DMS114 treated with DMSO at 0.1 percent for 48 hours (cell line): ENCODE data around the gene RDH11.
"Not testable (repeated sequence)": the region's sequence is repeated elsewhere in the genome, so short reads cannot be mapped to it uniquely, and the experiment has no call there.

Experiments used
- DNase-seq: peaks from one replicate; lab custom pipeline; 2025; ENCODE audit not compliant: unreplicated experiment; lab: John Stamatoyannopoulos, UW

Gene RDH11

DNA sequence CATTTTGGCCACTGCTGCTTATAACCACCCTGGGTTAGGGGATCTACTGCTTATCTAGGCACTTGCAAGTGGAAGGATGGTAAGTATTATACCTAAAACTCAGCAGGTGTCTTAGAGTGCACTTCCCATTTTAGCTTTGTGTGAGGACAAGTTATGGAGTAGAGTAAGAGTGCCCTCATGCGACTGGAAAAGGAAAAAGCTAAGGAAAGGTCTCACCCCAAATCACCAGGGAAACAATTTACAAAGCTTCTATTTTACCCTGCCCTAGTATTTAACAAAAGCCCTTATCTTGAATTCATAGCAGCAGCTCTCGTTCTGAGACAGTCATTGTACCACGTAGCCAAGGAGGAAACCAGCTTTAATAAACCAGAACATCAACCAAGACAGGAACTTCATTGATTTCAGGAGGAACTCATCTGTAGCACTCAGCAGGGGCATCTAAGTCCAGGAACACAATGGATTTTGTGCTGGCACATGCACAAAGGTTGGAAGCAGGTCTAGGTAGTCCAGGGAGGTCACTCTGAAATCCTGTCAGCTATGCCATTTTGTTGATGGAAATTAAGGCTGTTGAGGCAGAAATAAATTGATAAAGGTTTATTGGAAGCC is 9.0 kb upstream of the RDH11 start:
- DNase-seq, result peak; percentile 59

DNA sequence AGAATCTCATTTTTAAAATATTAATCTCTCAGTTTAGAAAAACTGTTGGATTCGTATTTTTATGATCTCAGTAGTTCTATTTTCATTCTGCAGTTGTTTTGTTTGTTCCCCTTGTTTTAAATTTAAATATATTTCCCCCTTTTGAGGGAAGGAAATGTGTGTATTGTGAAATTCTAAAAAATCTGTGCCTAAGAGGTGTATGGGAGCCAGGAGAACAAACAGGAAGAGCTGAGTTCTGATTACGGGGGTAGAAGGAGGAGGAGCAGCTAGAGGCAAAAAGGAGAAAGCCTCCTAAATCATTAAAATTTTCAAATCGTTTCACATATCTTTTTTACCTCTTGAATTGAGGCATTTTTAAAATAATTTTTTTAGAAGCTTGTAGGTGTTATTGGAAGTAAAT is 8.4 kb upstream of the RDH11 start:
- DNase-seq, result no peak

DNA sequence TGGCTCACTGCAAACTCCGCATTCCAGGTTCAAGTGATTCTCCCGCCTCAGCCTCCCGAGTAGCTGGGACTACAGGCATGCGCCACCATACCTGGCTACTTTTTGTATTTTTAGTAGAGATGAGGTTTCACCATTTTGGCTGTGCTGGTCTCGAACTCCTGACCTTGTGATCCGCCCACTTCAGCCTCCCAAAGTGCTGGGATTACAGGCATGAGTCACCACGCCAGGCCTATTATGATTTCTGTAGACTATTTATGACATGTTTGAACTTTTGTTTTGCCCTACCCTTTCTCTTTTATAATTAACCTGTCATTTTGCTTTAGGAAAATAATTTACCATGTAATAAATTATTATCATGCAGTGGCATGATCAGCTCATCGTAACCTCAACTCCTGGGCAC is 5.9 kb upstream of the RDH11 start, which contains the start of gene RDH12:
Gene RDH12 (plus strand): TSS at position 395 of the 400 bp plus-strand sequence. CDS start 20,757 bp downstream, outside the sequence.
- DNase-seq, result not testable (repeated sequence)

DNA sequence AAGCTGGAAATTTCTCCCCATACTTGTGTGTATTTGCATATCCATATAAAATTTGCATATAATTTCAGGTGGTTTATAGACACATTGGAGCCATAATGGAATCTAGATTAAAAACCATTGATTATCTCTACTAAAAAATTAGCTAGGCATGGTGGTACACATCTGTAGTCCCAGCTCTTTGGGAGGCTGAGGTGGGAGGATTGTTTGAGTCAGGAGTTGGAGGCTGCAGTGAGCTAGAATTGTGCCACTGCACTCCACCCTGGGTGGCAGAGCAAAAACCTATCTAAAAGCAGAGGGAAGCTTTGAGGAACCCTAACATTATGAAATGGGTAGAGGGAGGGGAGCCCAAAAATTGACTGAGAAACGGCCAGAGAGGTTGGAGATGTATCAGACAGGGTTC is 2.6 kb upstream of the RDH11 start:
- DNase-seq, result no peak

DNA sequence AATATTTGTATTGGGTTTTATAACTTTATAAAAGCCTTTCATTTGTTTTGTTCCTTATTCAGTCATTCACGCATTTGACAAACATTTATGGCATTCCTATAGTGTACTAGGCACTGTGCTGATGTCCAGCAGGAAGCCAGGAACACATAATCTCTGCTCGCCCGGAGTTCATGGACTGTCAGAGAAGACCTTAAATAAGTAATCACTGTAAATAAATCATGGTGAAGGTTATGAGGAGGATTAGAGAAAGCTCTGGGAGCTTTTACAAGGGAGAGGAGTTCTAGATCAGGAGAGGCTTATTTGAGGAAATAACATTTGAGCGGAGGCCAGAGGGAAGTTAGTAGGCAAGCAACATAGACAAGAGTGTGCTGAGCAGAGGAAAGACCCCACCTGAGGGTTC is 1.4 kb upstream of the RDH11 start:
- no peak for DNase-seq

DNA sequence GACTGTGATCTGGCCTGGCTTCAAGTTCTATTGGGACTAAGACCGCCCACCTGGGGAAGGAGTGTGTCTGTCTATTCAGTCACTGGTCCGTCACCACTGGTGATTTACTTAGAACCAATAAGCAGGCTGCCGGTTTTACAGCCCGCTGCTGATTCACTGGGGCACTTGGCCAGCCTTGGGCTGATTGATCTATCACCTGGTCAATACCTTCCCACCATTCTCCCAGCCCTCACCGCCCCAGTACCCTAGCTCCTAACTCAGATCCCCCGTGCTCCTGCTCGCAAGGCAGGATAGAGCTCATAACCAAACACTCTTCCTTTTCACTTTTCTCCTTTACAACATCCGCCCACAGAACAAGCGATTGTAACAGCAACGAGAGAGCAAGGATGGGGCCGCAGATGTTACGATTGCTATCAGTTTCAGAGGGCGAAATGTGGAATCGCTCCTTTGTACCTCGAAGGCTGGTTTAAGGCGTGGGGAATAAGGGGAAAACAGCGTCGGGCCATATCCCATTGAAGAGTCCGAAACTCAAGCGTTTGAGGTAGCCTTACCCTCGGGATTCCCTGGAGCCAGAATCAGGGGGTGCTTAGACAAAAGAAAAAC is 672 bp downstream of the RDH11 start:
- peak; percentile 33 for DNase-seq

DNA sequence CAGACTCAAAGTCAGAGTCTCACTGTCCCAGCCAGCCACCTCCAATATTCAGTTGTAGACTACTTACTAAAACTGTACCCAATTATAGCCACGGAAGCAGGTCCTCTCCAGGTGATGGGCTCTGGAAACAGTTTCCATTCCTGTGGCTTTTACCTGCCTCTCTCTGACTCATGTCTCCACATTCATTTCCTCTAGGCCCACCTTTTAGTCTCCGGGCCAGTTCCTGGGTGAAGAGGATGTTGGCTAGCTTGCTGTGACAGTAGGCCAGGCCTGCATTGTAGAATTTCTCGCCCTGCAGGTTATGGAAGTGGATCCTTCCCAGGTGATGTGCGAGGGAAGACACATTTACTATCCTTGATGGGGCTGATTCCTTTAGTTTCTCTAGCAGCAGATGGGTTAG is 5.6 kb downstream of the RDH11 start:
- DNase-seq, result no peak

DNA sequence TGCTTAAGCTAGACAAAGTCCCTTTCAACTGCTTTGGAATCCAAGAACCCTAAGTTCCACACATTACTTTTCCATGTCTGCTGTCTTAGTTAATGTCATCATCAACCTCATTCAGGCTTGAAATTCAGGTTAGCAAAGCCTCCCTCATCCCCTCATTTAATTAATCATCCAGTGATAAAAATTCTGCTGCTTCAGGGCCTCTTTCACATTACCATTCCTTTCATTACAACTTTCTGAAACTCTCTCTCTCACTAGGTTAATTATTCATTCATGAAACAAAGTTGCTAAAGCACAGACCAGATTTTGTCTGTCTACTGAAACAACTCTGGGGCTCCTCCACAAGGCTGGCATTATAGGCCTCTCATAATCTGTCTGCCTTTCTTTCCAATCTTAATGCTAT is 11.7 kb downstream of the RDH11 start:
- DNase-seq, result no peak

DNA sequence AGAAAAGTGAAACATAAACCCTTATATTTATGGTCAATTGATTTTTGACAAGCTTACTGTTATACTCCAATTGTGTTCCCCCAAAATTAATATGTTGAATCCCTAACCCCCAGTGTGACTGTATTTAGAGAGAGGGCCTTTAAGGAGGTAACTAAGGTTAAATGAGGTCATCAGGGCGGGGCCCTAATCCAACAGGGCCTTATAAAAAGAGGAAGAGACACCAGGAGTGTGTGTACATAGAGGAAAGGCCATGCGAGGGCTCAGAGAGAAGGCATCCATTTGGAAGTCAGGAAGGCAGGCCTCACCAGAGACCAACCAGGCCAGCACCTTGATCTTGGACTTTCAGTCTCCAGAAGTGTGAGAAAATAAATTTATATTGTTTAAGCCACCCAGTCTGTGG is 14.6 kb downstream of the RDH11 start:
- no peak for DNase-seq

DNA sequence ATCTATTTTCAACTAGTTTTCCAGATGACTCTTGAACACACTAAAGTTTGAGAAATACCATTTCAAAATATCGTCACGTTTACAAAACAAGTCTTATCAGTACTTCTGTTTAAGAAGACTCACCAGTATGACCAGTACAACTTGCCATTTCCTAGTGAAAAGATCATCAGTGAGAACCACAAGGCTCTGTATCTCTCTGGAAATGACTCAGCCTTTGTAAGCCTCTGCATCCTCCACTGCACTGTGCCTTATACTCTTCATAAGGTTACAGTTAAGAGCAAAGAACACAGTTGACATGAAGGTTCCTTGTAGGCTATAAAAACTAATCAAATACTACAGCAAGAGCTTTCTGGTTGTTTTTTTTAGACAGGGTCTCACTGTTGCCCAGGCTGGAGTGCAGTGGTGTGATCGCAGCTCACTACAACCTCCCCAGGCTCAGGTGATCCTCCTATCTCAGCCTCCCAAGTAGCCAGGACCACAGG is 15.4 kb downstream of the RDH11 start:
- DNase-seq, result no peak

DNA sequence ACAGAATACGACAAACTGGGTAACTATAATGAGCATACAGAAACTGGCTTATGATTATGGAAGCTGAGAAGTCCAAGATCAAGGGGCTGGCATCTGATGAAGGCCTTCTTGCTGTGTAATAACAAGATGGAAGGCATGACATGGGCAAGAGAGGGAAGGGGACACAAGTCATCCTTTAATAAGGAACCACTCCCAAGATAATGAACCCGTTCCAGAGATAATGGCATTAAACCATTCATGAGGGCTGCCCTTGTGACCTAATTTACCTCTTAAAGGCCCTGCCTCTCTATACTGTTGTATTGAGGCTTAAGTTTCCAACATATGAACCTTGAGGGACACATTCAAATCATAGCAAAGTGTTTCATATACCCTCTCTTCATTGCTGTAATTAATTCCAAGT is 16.6 kb downstream of the RDH11 start:
- DNase-seq, result no peak

DNA sequence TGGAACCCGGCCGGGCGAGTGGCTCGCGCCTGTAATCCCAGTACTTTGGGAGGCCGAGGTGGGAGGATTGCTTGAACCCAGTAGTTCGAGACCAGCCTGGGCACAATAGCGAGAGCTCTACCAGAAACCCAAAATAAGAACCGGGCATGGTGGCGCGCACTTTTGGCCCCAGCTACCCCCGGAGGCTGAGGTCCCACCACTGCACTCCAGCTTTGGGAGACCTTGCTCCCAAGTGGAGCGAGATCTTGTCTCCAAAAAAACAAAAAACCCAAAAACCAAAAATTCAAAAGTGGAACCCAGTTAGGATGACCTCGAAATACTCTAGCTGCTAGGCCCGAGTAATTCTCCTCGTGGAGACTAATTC is 20.4 kb downstream of the RDH11 start:
- DNase-seq, result no peak

DNA sequence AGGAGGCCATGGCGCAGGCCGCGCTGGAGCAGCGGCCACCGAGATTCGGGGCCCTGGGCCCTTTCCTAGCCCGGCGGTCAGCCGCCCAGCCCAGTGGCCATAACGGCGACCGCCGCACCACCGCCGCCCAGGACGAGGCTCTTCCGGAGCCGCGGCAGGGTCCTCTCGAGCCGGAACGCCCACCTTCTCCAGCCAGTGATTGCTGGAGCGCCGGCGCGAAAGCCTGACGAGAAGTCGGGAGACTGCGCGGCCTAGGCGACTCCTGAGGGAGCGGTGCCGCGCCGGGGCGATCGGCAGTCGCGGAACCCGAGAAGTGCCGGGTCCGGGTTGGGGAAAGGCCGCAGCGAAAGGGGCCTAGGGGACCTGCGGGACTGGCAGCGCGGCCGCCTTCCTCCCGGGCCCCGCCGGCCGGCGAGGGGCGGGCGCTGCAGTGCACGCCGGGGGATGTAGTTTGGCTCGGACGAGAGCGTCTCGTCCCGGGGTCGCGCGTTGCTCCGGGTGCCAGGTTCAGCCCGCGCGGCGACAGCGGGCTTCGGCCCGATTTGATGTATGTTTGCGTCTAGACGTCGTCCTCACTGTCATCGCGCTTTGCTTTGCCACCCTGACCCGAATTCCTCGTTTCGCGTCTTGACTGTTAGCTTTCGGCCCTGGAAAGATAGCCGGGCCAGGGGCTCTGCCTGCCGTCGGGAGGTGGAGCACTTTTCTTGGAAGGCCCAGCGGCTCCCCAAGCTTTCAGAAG is 20.9 kb downstream of the RDH11 start, which contains the start of gene VTI1B:
Gene VTI1B (minus strand): TSS at position 153 of the 739 bp plus-strand sequence. CDS start 143 bp downstream, at position 10.
- DNase-seq, result peak; percentile 56

DNA sequence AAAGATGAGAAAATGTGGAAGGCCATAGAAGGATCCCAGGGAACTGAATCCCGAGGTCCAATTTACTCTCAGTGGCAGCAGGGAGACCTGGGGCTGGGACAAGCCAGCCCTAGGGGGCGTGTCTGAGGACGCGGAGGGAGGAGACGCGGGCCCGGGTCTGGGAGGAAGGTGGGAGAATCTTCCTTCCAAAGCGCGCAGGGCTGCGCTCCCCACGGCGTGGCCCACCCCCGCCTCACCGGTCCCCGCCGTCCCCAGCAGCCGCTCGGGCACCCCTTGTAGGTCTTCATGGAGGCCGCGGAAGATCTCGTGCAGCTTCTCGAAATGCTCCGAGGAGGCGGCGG is 21.5 kb downstream of the RDH11 start:
- DNase-seq, result peak; percentile 11

DNA sequence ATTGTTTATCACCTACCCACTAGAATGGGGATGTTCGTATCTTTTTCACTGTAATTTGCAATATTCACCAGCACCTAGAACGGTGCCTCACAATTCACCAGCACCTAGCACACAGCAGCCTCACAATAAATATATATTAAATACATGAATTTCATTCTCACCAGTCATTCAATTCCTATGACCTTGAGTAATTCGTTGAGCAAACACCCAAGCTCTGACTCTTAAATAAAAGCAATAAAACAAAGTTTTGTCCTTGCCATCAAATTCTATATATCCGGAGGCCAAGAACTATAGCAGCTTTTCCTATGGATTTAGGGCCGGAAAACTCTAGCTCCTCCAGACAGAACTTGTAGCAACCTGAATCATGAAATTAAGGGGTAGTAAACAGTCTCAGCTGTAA is 22.1 kb downstream of the RDH11 start:
- DNase-seq, result no peak

DNA sequence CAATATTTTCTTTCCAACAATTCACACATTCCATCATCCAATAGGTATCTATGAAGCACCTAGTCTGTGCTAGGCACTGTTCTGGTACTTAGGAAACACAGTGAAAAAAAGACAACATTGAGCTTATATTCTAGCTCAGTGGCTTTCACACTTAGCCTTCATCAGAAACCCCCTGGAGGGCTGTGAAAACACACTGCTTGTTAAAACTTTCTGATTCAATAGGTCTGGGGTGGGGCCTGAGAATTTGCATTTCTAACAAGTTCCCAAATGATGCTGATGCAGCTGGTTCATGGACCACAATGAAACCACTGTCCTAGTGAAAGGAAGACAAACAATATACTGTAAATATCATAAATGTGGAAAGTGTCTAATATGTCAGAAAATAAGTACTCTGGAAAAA is 27.0 kb downstream of the RDH11 start:
- DNase-seq, result no peak

DNA sequence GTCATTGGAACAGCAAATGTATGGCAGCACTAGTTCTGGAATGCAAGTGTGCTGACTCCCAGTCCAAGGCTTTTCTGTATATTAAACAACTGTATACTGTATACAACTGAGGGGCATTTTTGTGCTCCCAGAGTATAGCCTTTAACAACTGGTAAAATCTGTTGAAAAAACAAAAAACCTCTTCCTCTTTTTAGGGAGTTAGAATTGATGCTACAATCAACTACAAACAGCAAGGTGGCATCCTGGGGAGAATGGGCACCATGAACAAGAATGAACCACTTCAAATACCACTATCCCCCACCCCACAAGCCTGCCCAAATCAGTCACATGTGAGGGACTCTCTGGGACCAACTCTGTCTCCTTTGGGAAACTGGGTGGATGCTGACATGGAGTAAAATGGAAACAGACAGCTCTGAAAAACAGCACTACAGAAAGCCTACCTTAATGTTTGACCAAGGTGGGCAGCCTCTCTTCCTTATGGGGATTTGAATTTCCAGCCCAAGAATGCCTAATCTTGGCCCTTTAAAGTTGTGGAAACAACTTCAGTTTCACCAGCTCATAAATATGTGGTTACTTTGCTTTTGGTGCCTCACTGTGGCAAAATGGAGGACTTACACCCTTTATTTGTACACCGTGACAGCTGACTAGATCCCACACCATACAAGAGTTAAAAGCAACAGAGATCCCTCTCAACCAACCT is 28.7 kb downstream of the RDH11 start:
- DNase-seq, result peak; percentile 10

DNA sequence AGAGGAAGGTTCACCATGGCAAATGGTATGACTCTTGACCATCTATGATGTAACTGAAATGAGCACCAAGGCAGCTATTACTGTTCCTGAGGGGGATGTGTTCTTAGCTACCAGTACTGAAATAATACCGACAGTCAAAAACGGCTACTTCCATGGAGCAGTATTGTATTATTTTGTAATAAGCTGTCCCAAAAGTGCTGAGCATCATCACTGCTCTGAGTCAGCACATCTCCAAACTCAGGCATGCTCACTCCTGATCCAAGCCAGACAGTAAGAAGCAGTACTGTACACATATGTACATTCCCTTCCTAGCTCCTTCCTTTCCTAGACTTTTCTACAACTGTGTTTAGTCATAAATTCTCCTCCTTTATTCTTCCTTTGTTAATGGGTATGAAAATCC is 29.7 kb downstream of the RDH11 start:
- no peak for DNase-seq

DNA sequence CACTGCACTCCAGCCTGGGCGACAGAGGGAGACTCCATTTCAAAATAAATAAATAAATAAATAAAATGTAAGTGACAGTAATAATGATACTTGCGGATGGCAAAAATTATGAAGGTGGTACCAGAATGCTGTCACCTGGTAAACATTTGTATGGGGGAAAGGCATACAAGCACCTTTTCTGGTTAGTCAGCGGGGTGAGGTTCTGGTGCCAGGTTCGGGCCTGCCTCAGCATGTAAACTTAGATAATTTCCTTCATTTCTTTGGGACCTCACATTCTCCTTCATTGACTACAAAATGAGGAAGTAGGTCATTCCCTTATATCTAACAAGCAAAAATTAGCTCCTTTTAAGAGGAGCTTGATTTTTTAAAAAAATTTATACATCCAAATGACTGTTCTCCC is 31.9 kb downstream of the RDH11 start:
- DNase-seq, result no peak

DNA sequence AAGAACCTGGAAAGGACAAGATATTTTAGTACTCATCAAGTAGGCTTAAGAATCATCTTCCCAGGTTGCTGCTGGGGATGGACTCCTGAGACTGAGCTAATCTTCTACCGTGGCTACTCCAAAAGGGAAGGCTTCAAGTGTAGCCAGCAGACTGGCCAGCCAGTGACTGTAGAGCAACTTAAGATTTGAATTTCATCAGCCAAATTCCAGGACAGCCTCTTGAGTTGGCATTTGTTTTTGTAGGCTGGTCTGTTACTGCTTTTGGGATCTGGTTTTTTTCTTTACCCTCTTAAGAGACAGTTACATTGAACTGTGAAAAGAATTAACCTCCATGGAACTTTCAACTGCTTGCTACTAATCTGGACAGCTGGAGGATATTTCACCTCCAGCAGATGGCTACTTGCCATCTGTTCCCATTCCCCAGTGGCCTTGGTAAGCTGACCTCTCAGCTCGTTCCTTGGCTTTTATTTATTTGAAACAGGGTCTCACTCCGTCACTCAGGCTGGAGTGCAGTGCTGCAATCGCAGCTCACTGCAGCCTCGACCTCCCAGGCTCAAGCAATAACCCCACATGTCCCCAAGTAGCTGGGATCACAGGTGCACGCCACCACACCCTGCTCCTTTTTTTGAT is 41.8 kb downstream of the RDH11 start:
- no peak for DNase-seq

DNA sequence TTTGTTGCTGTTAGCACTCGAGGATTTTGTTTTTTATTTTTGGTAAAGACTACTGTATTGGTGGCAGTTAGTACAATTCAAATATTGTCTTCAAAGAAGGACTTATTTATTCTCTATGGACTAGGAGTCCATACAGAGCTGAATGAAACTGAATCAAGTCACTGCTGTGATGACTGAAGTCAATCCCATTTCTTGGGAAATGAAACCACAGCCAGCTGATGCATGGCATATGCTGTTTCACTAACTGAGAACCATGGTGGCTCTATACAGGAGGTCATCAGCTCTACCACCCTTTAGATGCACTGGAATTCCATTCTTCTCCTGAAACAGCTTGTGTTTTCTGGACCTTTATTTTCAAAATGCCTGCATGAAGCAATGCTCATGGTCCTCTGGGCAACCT is 43.4 kb downstream of the RDH11 start:
- no peak for DNase-seq
